OCI-LY7 (cell line): ENCODE data around the gene NTN3. TPM values are rescaled to one million over a fixed set of nuclear protein-coding genes. Genes with fewer than 3 reads are reported as not detected.
A peak's percentile ranks its signal among the peaks of the same experiment; 100 is the strongest.

ENCODE experiments used
- BruUV-seq: library from RNA; stranded (reverse); fragments of 400-500 nt; replicated peaks from 2 replicates; lab custom pipeline; 2021; lab: Mats Ljungman, UMichigan
- CTCF ChIA-PET: fragments of 300-600 bp; sonication (Branson Sonifier 250); formaldehyde crosslinking; loops from one replicate; lab custom pipeline; 2022; ENCODE audit warnings: antibody characterized with exemption; ENCODE audit not compliant: unreplicated experiment; lab: Charles Lee
- POLR2A ChIA-PET: fragments of 300-600 bp; sonication (Branson Sonifier 250); formaldehyde crosslinking; loops from one replicate; lab custom pipeline; 2022; ENCODE audit warnings: antibody characterized with exemption; lab: Charles Lee
- DNase-seq: peaks from one replicate; pipeline ENCODE4 v3.0.0-alpha.2; 2015; ENCODE audit warnings: low spot score
- H2AFZ ChIP-seq: fragments of 200-600 bp; sonication (generic), shearing (Covaris generic); 2 replicates; pipeline ENCODE4 v1.6.1; 2014; ENCODE audit warnings: mild to moderate bottlenecking, antibody characterized with exemption, low read length, moderate library complexity
- H3K27ac ChIP-seq: fragments of 200-600 bp; sonication (generic); 2 replicates; pipeline ENCODE4 v1.5.1; 2014; ENCODE audit warnings: mixed run types, low read depth, mild to moderate bottlenecking, moderate library complexity, low read length, inconsistent platforms; ENCODE audit not compliant: poor library complexity, severe bottlenecking
- H3K36me3 ChIP-seq: fragments of 200-600 bp; sonication (generic); 2 replicates; pipeline ENCODE4 v1.6.1; 2014; ENCODE audit warnings: mild to moderate bottlenecking, antibody characterized with exemption, low read length, moderate library complexity, mixed read lengths; ENCODE audit not compliant: insufficient read depth
- H3K4me1 ChIP-seq: fragments of 200-600 bp; sonication (generic); 2 replicates; pipeline ENCODE4 v1.5.1; 2014; ENCODE audit warnings: mild to moderate bottlenecking, low read length; ENCODE audit not compliant: insufficient read depth, poor library complexity, severe bottlenecking
- H3K4me2 ChIP-seq: fragments of 200-600 bp; sonication (generic); 2 replicates; pipeline ENCODE4 v1.6.1; 2014; ENCODE audit warnings: mild to moderate bottlenecking, low read length
- H3K4me3 ChIP-seq: fragments of 200-600 bp; sonication (generic); 2 replicates; pipeline ENCODE4 v1.5.1; 2014; ENCODE audit warnings: mild to moderate bottlenecking, low read depth, low read length; ENCODE audit not compliant: poor library complexity, severe bottlenecking
- H3K79me2 ChIP-seq: fragments of 200-600 bp; sonication (generic); 2 replicates; pipeline ENCODE4 v1.6.1; 2016; ENCODE audit warnings: low read depth, mild to moderate bottlenecking, low read length, moderate library complexity, mixed read lengths; ENCODE audit not compliant: insufficient read depth
- H3K9me2 ChIP-seq: fragments of 200-600 bp; sonication (generic); 2 replicates; pipeline ENCODE4 v1.6.1; 2016; ENCODE audit warnings: mild to moderate bottlenecking, low read length, mixed read lengths; ENCODE audit not compliant: insufficient read depth
- H3K9me3 ChIP-seq: fragments of 200-600 bp; sonication (generic); 2 replicates; pipeline ENCODE4 v1.6.1; 2014; ENCODE audit warnings: mild to moderate bottlenecking, mixed run types, low read length, mixed read lengths
- H4K20me1 ChIP-seq: fragments of 200-600 bp; sonication (generic); 2 replicates; pipeline ENCODE4 v1.6.1; 2014; ENCODE audit warnings: mild to moderate bottlenecking, antibody characterized with exemption, low read length, moderate library complexity, mixed read lengths; ENCODE audit not compliant: insufficient read depth
- CTCF ChIP-seq: fragments of 200-600 bp; sonication (generic); conservative IDR thresholded peaks from 2 replicates; pipeline ENCODE4 v1.5.1; 2014; ENCODE audit warnings: mild to moderate bottlenecking, antibody characterized with exemption, low read length, moderate library complexity, mixed read lengths
- EZH2phosphoT487 ChIP-seq: fragments of 200-600 bp; sonication (generic); IDR thresholded peaks from 2 replicates; pipeline ENCODE4 v1.6.1; 2018; ENCODE audit warnings: low read depth, borderline replicate concordance, mild to moderate bottlenecking, mixed run types, antibody characterized with exemption, low read length, moderate library complexity, mixed read lengths
- intact Hi-C: fragments of 100-400 bp; cut with micrococcal nuclease; formaldehyde crosslinking; loops from one replicate; pipeline ENCODE4 v1.10.0; 2022; ENCODE audit not compliant: unreplicated experiment
- total RNA-seq, 2 experiments: library from RNA; depleted of rRNA in 1 of 2; stranded (reverse); fragments of >200 nt in 1 of 2; shearing (Covaris generic) in 1 of 2; gene quantifications; 2 replicates each; pipeline ENCODE4 v1.2.3, GENCODE V29; 2014 to 2022

Gene NTN3
- total RNA-seq, 2 experiments from 2014 or later = 1.7 to 2.3 TPM

DNA sequence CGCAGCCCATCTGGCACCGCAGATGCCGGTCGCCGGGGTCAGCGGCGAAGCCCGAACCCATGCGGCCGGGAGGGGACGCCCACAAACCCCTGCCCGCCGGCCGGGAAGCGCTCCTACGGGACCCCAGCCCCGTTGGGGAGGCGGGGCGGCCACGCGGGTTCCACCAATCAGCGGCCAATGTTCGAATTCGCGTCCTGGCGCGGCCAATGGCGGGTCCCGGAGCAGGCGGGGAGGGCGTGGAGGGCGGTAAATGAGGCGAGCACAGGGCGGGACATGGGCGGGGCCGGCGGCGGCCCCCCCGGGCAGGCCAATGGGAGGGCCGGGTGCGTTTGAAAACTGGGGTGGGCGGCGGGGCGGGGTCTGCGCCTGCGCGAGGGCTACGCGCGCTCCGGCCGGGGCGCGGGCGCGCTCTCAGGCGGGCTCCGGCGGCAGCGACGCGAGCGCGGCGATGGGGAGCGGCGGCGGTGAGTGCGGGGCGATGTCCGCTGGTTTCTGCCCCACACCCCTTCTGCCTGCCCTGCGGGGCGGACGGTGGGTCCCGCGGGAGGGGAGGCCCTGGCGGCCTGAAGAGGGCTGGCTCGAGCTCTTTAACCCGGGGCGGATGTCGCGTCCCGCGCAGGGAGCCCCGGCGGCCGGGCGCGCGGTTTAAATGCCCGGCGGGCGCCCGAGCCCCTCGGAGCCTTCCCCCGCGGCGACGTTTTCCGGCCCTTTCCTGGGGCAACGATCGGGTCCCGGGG is 41.9 kb upstream of the NTN3 start, which contains the start of gene CCNF:
CCNF (plus strand) TSS at position 414 of the 737 bp plus-strand sequence; CDS start at position 449, 35 bp downstream.
- peak within 1 kb of the TSS; percentile 87 for H3K4me3 ChIP-seq
- CTCF ChIA-PET = interaction anchor here (1.8 kb wide), 1 partner anchor 11 kb away, joined by 7 read pairs; no protein-coding TSS in a partner anchor

DNA sequence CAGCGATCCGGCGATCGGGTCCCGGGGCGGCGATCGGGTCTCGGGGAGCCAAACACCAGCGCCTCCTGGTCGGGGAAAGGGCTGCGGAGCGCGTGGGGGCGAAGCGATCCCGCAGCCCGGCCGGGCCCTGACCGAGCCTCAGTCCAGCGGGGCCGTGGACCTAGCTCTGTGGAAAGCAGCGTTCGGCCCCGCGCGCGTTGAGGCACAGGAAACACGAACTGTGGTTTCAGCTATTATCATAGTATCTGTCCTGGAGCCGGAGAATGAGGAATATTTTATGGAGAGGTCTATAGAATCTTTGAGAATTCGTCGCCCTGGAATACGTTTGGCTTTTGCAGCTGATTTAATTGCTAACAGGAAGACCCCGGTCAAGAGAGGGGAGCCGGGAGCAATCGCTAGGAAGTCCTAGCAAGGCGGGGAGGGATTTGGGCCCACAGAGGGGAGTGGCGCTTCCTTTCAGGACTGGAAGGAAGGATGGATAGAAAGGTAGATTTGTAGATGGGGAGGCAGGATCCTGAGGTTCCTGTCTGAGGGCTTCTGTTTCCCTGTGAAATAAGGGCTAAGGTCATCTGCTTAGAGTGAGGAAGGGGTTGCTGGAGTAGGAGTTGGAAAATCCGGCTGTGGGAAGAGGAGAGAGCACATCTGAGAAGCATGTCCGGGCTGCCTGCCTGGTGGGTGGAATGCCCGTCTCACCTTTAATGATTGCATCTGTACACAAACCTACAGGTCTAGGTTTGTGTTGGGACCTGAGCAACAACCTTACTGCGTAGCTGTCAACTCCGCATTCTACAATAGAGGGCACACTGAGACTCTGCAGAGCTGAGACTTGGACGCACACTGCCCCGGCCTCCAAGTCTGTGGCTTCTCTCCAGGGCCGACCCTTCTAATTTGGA is 41.1 kb upstream of the NTN3 start:
- Histone ChIP-seq H3K79me2 (peaks cover 36% of the 10 kb centered on the region), H3K27ac (peak overlapping the region; percentile 60), H3K36me3 (peaks cover 43% of the 10 kb centered on the region), H4K20me1 (peaks cover 17% of the 10 kb centered on the region), H3K4me1 (peaks cover 26% of the 10 kb centered on the region), H3K9me3 (no peaks in the 10 kb centered on the region), H2AFZ (peak overlapping the region; percentile 29; the same call in 1 of the 2 replicates), H3K9me2 (no peaks in the 10 kb centered on the region), H3K4me3 (peak overlapping the region; percentile 87), H3K4me2 (peak overlapping the region; percentile 89)
- intact Hi-C loops = loop anchor here (1.0 to 10.0 kb wide), 3 partner anchors 37 to 275 kb away; partner anchors contain the start of gene TRAF7
- no TSS peak for BruUV-seq
- CTCF ChIA-PET = interaction anchor here (1.0 to 1.8 kb wide), 2 partner anchors 10 to 32 kb away, joined by 3 to 7 read pairs; no protein-coding TSS in a partner anchor
- POLR2A ChIA-PET = interaction anchor here (0.6 to 0.7 kb wide), 2 partner anchors 30 to 38 kb away, joined by 3 read pairs; partner anchors contain the start of gene TEDC2
- TF ChIP-seq CTCF (peak; percentile 70), EZH2phosphoT487 (no peak)
- DNase-seq = peak; percentile 75

More for the DNA sequence above, 41.9 kb upstream of the NTN3 start, which contains the start of gene CCNF:
- Histone ChIP-seq H3K4me2 (peak within 1 kb of the TSS; percentile 89), H3K9me3 (no peaks in the 10 kb centered on the region), H3K36me3 (peaks cover 37% of the 10 kb centered on the region), H2AFZ (peak within 1 kb of the TSS; percentile 40; the same call in 1 of the 2 replicates), H3K4me1 (peaks cover 26% of the 10 kb centered on the region), H3K79me2 (peaks cover 36% of the 10 kb centered on the region), H3K9me2 (no peaks in the 10 kb centered on the region), H3K27ac (peak within 1 kb of the TSS; percentile 60), H4K20me1 (peaks cover 17% of the 10 kb centered on the region)
- BruUV-seq = no TSS peak
- peak; percentile 97 for DNase-seq
- intact Hi-C loops = loop anchor here (10.0 kb wide), 1 partner anchor 274 kb away; the partner anchor contains the start of gene TRAF7
- POLR2A ChIA-PET = interaction anchor here (0.7 kb wide), 1 partner anchor 39 kb away, joined by 3 read pairs; no protein-coding TSS in a partner anchor
- no peak for TF ChIP-seq EZH2phosphoT487
- 0 out of 2 replicates have a peak, but pooled peaks have one; percentile 5 for TF ChIP-seq CTCF
